HTR-8/SVneo (cell line): ENCODE data around the gene CAMK1D.
A peak's percentile ranks its signal among the peaks of the same experiment; 100 is the strongest.

Experiments
- DNase-seq: peaks from one replicate; pipeline ENCODE4 v3.0.0; 2011; ENCODE audit warnings: low spot score, mixed read lengths; ENCODE audit not compliant: insufficient read length
- FAIRE-seq: peaks from 2 replicates; lab custom pipeline; 2011; peaks lifted over from hg19 to GRCh38; lab: Jason Lieb, UNC

CAMK1D gene

DNA sequence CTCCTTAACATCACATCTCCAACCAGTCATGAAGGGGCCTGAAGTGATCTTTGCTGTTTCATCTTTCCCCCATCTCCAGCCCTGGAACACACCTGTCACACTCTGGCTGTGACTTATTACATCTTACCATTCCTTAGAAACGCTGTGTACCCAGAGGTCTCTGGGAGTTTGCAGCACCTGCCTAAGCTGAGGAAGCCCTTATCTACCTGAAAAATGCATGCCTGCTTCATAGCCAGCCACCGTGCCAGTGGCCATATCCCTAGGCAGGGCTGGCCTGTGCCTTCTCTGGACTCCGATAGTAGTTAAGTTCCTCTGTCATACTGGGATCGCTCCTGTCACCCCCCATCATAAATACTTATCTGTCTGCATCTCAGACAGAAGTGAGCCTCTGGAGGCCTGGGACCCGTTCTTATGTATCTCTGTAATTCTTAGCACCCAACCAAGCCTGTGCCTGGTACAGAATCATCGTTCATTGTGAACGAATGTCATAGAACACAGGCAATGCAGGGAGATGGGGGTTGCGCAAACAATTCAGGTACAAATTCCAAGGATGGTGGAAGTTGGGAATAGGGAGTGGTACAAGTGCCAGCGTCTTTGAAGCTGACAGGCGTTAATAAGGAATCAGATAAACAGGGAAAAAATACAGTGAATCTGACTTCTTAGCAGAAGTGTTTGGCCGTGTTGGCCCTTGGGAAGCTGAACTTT lies 254.6 kb downstream of the CAMK1D start:
- DNase-seq (no peak), FAIRE-seq (no peak)

DNA sequence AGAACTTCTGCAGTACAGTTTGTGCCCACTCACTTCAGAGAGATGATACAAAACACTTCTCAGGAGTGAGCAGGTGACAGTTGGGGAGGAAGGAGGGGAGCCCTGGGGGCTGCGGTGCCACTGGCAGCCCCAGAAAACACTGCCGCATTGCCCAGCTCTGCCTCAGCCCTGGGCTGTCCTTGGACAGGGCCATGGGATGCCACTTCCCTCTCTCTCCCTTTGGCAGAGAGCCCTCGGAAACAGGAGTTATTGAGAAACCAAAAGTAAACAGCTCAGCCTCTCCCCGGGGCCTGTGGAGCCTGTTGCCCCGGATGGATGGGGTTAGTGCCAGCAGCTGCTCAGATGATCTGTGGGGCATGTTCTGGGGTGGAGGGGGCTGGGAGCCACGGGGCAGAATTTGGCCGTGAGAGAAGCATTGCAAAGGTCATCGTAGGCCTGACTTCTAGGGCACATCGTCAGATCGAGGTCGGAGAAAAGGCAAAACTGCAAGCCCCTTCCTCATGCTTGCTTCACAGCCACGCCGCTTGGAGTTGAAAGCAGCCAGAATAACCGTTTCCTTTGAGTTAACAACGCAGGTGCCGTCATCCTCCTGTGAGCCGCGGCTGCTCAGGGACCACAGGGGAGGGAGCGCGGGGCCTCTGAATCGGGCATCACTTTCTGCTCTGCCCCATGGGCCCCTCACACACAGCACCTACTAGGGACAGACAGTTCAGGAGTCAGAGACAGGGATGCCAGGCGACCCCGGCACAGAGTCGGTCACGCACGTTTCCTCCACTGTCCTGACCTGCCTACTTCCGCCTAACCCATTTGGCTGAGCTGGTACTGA lies 256.4 kb downstream of the CAMK1D start:
- FAIRE-seq (no peak), DNase-seq (peak; percentile 35)

DNA sequence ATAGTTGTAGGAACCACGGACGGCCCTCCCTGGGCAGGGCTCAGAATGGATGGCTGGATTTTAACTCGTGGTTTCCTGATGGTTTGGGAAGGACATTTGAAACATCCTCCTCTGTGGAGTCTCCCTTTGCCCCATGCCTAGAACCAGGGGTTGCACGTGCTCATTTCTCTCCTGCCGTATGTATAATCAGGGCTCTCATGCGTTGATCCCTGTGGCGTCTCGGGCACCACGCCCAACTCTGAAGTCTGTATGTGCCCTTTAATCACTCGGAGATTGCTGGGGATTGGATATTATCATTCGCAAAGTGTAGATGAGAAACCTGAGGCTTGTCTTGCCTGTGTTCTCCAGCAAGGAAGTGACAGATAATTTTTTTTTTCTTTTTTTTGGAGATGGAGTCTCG lies 257.1 kb downstream of the CAMK1D start:
- DNase-seq, result no peak
- FAIRE-seq, result no peak

DNA sequence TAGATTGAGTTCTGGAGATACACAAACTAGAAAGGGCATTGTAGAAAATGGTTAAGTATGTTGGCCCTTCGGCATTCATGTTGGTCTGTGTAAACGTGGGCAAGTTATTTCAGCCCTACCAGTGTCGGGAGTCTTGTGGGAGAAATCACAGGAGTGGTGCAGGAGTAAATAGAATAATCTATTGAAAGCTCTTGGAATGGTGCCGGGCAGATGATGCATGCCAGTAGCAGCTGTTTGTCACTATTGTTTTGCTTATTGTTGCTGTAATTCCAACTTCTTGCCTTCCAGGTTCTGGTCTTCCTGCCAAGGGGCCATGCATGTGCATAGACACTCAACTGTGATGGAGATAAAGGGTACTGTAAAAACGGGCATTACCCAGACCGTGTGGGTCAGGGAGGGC lies 259.4 kb downstream of the CAMK1D start:
- FAIRE-seq (no peak), DNase-seq (no peak)

DNA sequence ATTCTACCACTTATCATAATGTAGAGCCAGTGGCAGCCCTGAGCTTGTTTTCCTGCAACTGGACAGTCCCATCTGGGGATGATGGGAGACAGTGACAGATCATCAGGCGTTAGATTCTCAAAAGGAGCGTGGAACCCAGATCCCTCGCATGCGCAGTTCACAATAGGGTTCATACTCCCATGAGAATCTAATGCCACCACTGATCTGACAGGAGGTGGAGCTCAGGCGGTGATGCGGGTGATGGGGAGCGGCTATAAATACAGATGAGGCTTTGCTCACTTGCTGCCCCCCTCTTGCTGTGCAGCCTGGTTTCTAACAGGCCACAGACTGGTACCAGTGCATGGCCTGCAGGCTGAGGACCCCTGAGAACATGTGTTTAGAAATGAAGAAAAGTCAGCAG lies 260.1 kb downstream of the CAMK1D start:
- FAIRE-seq (no peak), DNase-seq (no peak)

DNA sequence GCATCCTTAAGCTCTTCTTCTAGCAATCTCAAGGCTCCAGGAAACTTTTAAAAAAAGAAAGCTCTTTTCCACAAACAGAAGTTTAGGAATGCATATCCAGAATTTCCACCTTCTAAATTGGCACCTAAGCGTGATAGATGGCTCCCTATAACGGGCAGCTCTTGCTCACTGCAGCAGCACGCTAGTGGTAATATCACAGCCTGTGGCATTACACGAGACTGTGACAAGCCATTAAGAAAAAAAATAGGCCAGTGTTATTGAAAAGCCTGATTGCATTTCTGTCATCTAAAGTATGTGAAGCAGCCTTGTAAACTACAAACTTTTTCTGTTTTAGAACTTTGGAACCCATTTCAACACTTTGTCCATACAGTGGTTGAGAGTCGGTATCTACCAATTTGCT lies 263.8 kb downstream of the CAMK1D start:
- DNase-seq, result no peak
- FAIRE-seq, result no peak

DNA sequence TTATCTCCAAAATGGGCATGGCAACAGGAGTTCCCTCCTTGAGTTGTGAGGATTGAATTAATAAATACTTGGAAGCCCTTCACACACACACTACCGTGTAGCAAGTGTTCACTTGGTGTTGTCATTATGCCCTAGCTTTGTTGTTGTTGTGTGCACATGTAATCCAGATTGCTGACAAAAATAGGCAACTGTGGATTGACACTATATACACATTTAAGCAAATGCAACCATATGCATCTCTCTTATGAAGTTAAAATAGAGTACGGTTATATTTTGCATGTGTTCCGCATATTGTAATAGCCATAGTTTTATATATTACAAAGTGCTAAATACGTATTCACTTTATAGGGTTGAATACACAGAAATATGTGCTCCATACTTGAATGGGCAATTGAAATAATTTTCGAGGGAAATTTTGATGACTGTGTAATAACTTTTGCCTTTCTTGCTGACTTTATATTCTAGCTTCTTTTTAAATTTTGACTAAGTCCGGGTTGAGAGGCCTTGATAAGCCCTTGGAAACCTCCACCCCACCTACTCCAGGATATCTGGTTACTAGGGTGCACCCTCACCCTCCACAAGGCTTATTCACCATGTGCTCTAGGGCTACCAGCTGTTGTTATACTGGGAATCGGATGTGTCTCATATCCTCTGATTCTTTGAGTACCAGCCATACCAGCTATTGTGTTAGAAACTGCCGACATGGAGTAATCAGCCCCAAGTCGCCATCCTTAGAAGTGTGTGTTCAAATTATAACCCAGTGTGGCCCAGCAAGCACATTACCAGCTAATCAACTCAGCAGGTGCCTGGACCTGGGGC lies 265.0 kb downstream of the CAMK1D start:
- DNase-seq (no peak), FAIRE-seq (no peak)

DNA sequence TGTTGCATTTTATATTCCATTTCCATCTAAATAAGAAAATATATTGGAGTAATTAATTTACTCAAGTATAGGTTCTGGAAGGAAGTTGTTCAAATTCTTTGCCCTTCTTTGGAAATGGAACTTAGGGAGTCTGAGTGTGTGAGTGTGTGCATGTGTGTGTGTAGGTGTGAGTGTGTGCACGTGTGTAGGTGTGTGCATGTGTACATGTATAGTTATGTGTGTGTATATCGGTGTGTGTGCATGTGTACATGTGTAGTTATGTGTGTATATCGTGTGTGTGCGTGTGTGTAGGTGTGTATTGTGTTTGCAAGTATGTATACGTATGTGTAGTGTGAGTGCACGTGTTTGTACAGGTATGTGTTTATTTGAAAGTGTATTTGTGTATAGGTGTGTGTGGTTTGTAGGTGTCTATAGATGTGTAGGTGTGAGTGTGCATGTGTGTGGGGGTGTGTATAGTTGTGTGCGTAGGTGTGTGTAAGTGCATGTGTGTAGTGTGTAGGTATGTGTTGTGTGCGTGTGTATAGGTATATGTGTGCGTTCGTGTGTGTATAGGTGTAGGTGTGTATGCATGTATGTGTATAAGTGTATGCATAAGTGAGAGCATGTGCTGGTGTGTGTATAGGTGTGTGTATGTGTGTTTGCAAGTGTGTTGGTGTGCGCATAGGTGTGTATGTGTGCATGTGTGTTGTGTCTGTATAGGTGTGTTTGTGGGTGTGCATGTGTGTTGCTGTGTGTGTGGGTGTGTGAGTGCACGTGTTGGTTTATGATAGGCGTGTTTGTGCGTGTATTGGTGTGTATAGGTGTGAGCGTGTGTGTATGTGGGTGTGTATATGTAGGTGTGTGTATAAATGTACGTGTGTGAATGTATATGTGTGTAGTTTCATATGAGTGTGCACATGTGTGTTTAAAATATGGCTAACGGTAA lies 266.2 kb downstream of the CAMK1D start:
- FAIRE-seq (peak; percentile 89), DNase-seq (no peak)

DNA sequence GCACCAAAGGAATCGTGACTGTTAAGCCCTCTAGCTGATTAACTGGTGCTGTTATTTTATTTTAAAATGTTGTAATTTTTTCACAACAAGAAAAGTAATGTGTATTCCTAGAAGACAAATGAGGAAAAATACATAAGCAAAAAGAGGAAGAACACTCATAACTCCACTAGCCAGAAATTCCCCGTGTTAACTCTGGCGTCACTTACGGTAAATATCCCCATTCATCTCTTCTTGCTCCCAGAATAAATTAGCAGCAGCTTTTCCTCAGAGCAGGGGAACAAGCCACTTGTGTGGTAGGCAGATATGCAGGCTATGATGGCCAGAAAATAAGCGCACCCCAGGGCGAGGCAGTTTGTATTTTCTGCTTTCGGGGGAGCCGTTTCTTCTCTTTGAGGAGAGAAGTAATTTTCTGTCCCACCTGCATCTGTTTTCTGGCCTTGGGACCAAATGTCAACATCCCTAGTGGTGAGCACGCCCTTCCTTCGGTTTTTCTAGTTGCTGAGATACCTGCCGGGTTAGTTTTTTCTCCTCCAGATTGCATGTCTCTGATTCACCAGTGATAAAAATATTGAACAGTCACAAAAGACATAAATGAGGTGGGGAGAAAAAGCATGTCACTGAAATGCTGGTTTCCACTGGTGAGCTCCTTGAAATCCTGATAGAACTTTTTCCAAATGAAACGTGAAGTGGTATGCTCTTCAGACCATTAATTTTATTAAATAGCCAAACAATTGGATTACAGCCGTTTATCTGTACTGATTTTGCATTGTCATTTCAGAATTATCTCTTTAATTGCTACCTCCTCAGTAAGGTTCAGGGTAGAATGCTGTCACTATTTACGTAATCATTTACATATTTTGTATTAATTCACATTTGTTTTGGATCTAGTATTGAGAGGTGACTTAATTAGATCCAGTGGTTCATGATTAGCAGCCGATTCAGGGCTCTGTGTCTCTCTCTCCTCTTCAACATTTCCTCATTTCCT lies 268.1 kb downstream of the CAMK1D start:
- DNase-seq (no peak), FAIRE-seq (no peak)

DNA sequence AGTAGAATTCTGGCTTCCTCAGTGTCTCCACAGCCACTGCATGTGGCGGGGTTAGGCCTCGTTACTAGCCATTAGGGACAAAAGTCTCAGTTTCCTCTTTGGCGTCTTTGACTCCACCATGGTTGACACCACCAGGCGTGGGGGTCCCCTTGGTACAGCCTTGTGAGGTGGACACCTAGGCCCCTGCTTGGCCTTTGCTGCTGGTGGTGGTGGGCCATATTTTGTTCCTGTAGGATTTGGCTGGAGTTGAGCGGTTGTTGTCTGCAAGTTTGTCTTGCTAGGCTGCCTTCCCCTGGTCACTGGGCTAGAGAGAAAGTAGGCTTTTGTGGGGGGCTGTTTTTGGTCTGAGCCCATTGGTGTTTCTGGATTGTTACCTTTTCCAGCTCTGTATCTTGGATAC lies 272.7 kb downstream of the CAMK1D start:
- no peak for FAIRE-seq

DNA sequence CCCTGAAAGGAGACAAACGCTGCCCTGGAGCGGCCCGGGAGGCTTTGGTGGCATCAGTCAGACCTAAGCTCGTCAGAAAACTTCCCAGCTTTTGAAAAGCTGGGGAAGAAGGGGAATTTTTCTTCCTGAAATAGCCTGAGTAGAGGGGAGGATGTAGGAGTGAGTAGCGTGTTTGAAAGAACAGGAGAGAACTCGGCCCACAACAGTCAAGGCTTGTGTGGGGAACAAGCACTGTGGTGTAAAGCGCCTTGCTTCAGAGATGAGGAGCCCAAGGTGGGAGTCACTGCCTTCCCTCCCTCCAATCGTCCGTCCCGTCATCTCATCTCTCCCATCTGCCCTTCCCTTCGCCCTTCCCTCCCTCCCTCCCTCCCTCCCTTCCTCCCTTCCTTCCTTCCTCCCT lies 273.3 kb downstream of the CAMK1D start:
- DNase-seq (no peak), FAIRE-seq (no peak)

More for the DNA sequence above, 272.7 kb downstream of the CAMK1D start:
- DNase-seq, result no peak

DNA sequence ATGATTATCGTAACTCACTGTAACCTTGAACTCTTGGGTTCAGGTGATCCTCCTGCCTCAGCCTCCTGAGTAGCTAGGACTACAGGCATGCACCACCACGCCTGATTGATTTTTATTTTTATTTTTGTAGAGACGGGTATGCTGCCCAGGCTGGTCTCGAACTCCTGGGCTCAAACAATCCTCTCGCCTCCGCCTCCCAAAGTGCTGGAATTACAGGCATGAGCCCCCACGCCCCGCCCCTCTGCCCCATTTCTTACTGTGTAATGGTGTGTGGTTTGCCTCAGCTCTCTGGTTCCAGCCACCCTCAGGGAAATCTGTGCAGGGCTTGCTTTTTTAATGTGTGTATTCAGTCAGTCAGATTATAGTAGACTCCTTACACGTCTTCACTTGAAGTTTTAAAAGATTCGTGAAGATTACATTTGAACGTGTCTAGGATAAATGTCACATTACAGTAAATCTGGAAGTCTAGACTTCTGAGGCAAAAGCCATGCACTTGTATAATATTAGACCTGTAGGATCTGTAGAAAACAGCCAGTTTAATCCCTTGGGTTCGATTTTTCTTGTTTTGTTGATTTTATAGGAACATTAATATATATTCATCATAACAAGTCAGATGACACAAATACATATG lies 276.2 kb downstream of the CAMK1D start:
- DNase-seq (no peak), FAIRE-seq (no peak)

DNA sequence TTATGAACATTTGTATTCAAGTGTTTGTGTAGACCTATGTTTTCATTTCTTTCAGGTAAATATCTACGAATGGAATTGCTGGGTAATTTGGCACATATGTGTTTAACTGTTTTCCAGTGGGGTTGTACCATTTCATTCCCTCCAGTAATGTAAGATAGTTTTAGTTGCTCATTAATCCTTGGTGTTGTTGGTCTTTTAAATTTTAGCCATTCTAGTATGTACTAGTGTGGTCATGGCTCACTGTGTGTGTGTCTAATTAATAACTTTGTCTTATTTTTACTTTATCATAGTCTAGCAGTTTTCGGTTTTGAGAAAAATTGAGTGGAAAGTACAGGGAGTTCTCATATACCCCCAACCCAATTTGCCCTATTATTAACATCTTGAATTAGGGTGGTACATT lies 278.8 kb downstream of the CAMK1D start:
- DNase-seq (no peak), FAIRE-seq (no peak)

DNA sequence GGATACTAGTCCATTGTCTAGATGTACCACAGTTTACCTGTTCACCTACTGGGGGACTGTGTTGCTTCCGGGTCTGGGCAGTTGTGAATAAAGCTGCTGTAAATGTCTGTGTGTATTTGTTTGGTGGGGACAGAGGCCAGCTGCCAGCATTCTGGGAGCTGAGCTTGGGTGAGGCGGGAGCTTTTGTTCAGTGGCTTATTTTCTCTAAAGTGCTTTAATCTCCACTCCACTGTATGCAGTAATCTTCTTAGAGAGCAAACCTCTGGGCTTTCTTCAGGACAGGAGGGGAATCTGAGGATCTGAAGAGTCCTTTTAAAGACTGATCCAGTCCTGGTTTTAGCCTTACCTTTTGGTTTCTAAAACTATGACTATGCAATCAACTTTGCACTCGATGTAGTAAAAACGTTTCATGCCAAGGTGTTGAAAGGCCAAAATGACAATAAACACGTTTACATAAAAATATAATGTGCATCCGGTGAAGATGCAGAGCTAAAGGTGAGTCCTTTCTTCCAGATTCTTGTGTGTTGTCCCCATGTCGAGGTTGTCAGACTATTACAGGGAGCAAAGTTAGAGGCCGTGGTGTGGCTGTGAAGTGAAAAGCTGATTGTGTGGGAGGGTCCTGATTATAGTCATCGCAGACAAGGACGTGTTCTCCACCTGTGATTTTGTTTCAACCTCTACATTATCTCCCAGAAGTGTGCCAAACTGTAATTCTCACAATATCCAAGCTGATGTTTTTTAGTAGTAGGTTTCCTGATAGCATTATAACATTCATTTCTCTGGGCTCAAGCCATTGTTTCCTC lies 279.8 kb downstream of the CAMK1D start:
- no peak for DNase-seq

DNA sequence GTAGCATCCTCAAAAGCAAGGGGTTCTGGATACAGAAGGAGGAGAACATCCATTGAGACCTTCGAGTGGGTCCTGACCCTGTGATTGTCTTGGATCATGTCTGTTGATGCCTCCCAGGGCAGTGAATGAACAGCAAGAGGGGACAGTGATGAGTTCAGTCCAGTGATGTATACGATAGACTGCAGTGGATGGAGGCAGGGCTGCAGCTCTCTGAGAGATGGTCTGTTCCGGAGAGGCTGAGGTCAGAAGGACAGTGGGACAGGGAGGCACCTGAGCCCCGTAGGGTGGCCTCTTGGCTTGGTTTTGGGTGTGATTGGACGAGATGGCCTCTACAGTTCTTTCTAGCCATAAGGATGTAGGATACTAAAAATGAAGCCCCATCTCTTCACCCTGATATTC lies 280.4 kb downstream of the CAMK1D start:
- no peak for DNase-seq
- FAIRE-seq, result no peak

More for the DNA sequence above, 279.8 kb downstream of the CAMK1D start:
- FAIRE-seq, result no peak

DNA sequence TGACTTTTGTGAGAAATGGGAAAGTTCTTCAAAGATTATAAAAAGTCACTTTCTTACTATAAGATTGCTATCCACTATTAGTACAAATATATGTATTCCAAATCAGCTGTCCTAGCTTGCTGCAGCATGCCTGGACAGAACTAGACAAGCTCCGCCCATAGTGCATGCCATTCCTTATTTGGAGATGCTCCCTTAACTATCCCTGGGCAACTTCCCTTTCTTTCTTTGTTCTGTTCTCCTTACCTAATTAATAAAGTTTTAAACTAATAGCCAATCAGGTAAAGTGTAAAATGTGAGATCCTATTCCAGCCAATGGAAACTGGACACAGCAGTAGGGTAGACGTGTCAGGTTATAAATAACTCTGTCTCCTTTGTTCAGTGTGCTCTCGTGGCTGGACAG lies 281.9 kb downstream of the CAMK1D start:
- DNase-seq (no peak), FAIRE-seq (no peak)

DNA sequence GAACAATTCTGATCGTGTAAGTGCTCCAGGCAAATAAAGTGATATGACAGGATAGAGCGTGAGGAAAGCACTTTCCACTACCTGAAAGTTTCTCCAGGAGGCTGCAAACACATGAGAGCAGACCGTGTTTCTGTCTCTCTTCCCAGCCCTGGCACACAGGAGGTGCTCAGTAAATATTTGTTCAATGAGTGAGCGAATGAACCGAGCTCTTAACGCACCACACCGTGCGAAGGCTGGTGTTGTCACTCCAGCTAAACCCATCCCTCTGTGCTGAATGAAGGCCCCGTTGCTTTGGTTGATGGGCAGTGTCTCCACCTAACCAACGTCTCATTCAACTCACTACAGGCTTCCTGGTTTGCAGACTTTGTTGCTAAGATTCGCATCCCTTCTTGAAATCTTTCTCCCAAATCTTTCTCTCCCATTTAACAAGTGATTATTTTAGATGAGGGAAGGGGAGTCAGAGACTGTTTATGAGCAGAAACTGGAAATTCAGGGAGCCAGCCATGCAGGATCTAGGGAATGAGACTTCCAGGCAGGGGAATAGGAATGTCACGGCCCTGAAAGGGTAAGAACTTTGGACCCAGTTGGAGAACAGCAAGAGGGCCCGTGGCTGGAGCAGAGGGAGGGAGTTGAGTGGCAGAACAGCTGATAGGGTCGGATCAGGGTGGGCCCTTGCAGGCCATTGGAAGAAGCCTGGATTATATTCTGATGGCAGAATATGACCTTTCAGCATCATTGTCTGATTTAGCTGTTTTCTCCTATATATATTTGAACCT lies 282.6 kb downstream of the CAMK1D start:
- no peak for DNase-seq
- FAIRE-seq, result no peak
